HG03060 (cell line): ENCODE data around the gene NGEF.

Source experiments
- ATAC-seq: cut with Tn5 transposase; IDR thresholded peaks from one replicate; pipeline ENCODE4 v1.9.1; 2021; ENCODE audit warnings: low read depth, moderate number of reproducible peaks; ENCODE audit not compliant: unreplicated experiment

The NGEF gene

GRCh38 chr2:233000886-233001750, 11.9 kb downstream of the NGEF start:
- ATAC-seq, result no peak

GRCh38 chr2:232999354-232999753, 13.7 kb downstream of the NGEF start:
- no peak for ATAC-seq

- ATAC-seq, result no peak
Observed at GRCh38 chr2:232998666-232998985, 14.4 kb downstream of the NGEF start.

- ATAC-seq, result no peak
Observed at GRCh38 chr2:232997749-232998665, 15.0 kb downstream of the NGEF start.

- ATAC-seq, result no peak
Observed at GRCh38 chr2:232994446-232994845, 18.6 kb downstream of the NGEF start.

GRCh38 chr2:232993231-232993821, 19.7 kb downstream of the NGEF start:
- no peak for ATAC-seq

- no peak for ATAC-seq
Observed at GRCh38 chr2:232986155-232986554, 26.9 kb downstream of the NGEF start.

GRCh38 chr2:232984451-232985207, 28.4 kb downstream of the NGEF start:
- ATAC-seq, result no peak

- ATAC-seq, result no peak
Observed at GRCh38 chr2:232983669-232984140, 29.4 kb downstream of the NGEF start.

- no peak for ATAC-seq
Observed at GRCh38 chr2:232982926-232983668, 30.0 kb downstream of the NGEF start.

- ATAC-seq, result no peak
Observed at GRCh38 chr2:232981767-232982360, 31.2 kb downstream of the NGEF start.

- no peak for ATAC-seq
Observed at GRCh38 chr2:232981356-232981755, 31.7 kb downstream of the NGEF start.

- no peak for ATAC-seq
Observed at GRCh38 chr2:232980683-232981082, 32.4 kb downstream of the NGEF start.

- ATAC-seq, result no peak
Observed at GRCh38 chr2:232979871-232980461, 33.1 kb downstream of the NGEF start.

GRCh38 chr2:232977438-232977971, 35.6 kb downstream of the NGEF start:
- no peak for ATAC-seq

- no peak for ATAC-seq
Observed at GRCh38 chr2:232976666-232977437, 36.2 kb downstream of the NGEF start.

GRCh38 chr2:232976176-232976575, 36.9 kb downstream of the NGEF start:
- no peak for ATAC-seq

- no peak for ATAC-seq
Observed at GRCh38 chr2:232974396-232974795, 38.7 kb downstream of the NGEF start.
